ENCODE results near the gene CDC34. TPM values are rescaled to one million over a fixed set of nuclear protein-coding genes. Genes with fewer than 3 reads are reported as not detected.

The CDC34 gene
- total RNA-seq, 1 experiment from 2014 or later: 112 TPM

GRCh38 chr19:560121-560520 is 28.6 kb downstream of the CDC34 start:
- Histone ChIP-seq H3K79me2 (ENCODE audit: insufficient read depth, low read length) (no peaks in the 10 kb centered on the region), H3T11ph (ENCODE audit: low read length) (no peak overlapping the region), H2BK120ac (ENCODE audit: low read depth, low read length, poor library complexity, severe bottlenecking) (no peak overlapping the region), H3K56ac (ENCODE audit: insufficient read length, low read depth, low read length) (no peak overlapping the region), H3K18ac (ENCODE audit: insufficient read length, low read depth, low read length) (no peak overlapping the region), H2AK5ac (ENCODE audit: insufficient read length, low read length) (no peak overlapping the region), H2BK12ac (ENCODE audit: insufficient read length, low read depth, low read length) (no peak overlapping the region), H4K5ac (ENCODE audit: insufficient read length, low read depth, low read length) (no peak overlapping the region), H3K4me2 (ENCODE audit: insufficient read depth, insufficient read length, low read length) (no peak overlapping the region), H2BK15ac (ENCODE audit: low read depth, low read length) (no peak overlapping the region), H3K9ac (ENCODE audit: extremely low read depth, insufficient read length, low read length) (no peak overlapping the region), H3K27me3 (ENCODE audit: insufficient read depth, low read length) (no peaks in the 10 kb centered on the region), H3K4me1 (ENCODE audit: insufficient read depth, low read length) (no peaks in the 10 kb centered on the region; the same call in 1 of the 2 replicates), H2BK20ac (ENCODE audit: low read depth, low read length, poor library complexity, severe bottlenecking) (no peak overlapping the region), H4K91ac (ENCODE audit: insufficient read length, low read depth, low read length) (no peak overlapping the region), H3K4ac (ENCODE audit: low read depth, low read length) (no peak overlapping the region), H4K20me1 (ENCODE audit: control insufficient read depth, insufficient read depth, insufficient read length) (no peaks in the 10 kb centered on the region), H2AFZ (ENCODE audit: low read length) (no peak overlapping the region), H2BK5ac (ENCODE audit: insufficient read length, low read length) (no peak overlapping the region), H3K23me2 (ENCODE audit: insufficient read length, low read depth, low read length, poor library complexity, severe bottlenecking) (no peaks in the 10 kb centered on the region), H3K9me3 (ENCODE audit: control insufficient read depth, low read depth, low read length) (no peaks in the 10 kb centered on the region), H4K8ac (replicated peaks; ENCODE audit: insufficient read length, low read depth, low read length) (no peak overlapping the region), H3K79me1 (ENCODE audit: insufficient read depth, low read depth, low read length, poor library complexity, severe bottlenecking) (no peaks in the 10 kb centered on the region), H3K14ac (ENCODE audit: insufficient read depth, low read length) (no peak overlapping the region), H3K27ac (ENCODE audit: insufficient read length, low read depth, low read length) (no peak overlapping the region), H3K23ac (ENCODE audit: insufficient read length, low read depth, low read length) (no peak overlapping the region)
- no peak for DNase-seq
- Mint-ChIP-seq H3K4me3 (no peak overlapping the region), H3K9me3 (peaks cover 16 to 21% of the 10 kb centered on the region in 2 experiments; a peak in 4 of 5 replicates), H3K4me1 (peaks cover 15 to 16% of the 10 kb centered on the region in 2 experiments), H3K36me3 (ENCODE audit: insufficient read depth in 1 of 3, low read depth in 3 of 3) (peaks cover 9 to 12% (median 9%) of the 10 kb centered on the region in 3 experiments; a peak in 6 of 7 replicates), H3K27ac (no peak overlapping the region; a peak in 1 of 7 replicates), H3K27me3 (ENCODE audit: low read depth) (peaks cover 17% of the 10 kb centered on the region)
- no CpG with 5 or more reads among the region's 12 CpGs for WGBS (ENCODE audit: extremely low coverage, insufficient read length, low lambda C conversion rate)
- TF ChIP-seq CTCF (conservative IDR thresholded peaks at IDR 0.05): no peak

Measured in H9 (cell line).